ENCODE data around the gene CFAP20DC. TPM values are rescaled to one million over a fixed set of nuclear protein-coding genes. Genes with fewer than 3 reads are reported as not detected.

Gene CFAP20DC
- total RNA-seq, 1 donor from 2014 or later: 1.6 TPM

DNA sequence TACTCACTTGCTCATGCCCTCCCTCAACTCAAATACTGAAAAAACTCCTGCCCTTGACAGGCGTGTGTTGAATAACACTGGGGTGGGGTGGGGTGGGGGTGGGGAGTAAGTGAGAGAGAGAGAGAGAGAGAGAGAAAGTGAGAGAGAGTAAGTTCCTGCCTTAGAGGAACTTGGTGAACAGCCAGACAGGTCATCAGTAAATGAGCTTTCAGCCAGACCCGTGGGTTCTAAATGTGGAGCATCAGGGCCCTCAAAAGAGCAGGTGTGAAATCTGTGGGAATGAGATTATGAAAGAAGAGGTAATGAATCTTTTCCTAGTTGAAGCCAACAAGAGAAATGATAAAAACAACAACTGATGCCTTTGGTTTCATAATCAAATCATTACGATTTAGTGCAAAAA lies 248.9 kb downstream of the CFAP20DC start:
- Histone ChIP-seq H3K9ac (ENCODE audit: low read depth in 1 of 3, low read length in 3 of 3) (no peak overlapping the region), H3K4me3 (ENCODE audit: low read length in 3 of 3) (no peak overlapping the region), H3K9me3 (ENCODE audit: control insufficient read depth in 3 of 3, low read length in 3 of 3) (no peaks in the 10 kb centered on the region), H3K36me3 (ENCODE audit: control insufficient read depth in 3 of 3, insufficient read depth in 3 of 3, low read length in 3 of 3) (no peaks in the 10 kb centered on the region), H3K4me1 (ENCODE audit: control insufficient read depth in 3 of 3, insufficient read depth in 3 of 3, low read length in 3 of 3) (no peaks in the 10 kb centered on the region), H3K27me3 (ENCODE audit: control insufficient read depth in 3 of 3, insufficient read depth in 3 of 3, low read length in 3 of 3) (no peaks in the 10 kb centered on the region), H3K27ac (ENCODE audit: low read depth, low read length) (no peak overlapping the region)

- no peaks in the 10 kb centered on the region for H3K4me1 ChIP-seq (ENCODE audit: control insufficient read depth in 3 of 3, insufficient read depth in 3 of 3, low read length in 3 of 3)
- no peak overlapping the region for H3K4me3 ChIP-seq (ENCODE audit: low read length in 3 of 3)
- H3K9ac ChIP-seq (ENCODE audit: low read depth in 1 of 3, low read length in 3 of 3): no peak overlapping the region
- H3K27ac ChIP-seq (ENCODE audit: low read depth, low read length): no peak overlapping the region
- no peaks in the 10 kb centered on the region for H3K27me3 ChIP-seq (ENCODE audit: control insufficient read depth in 3 of 3, insufficient read depth in 3 of 3, low read length in 3 of 3)
- no peaks in the 10 kb centered on the region for H3K9me3 ChIP-seq (ENCODE audit: control insufficient read depth in 3 of 3, low read length in 3 of 3)
- H3K36me3 ChIP-seq (ENCODE audit: control insufficient read depth in 3 of 3, insufficient read depth in 3 of 3, low read length in 3 of 3): no peaks in the 10 kb centered on the region
Measured at GRCh38 chr3:58800032-58800431, 249.8 kb downstream of the CFAP20DC start.

DNA sequence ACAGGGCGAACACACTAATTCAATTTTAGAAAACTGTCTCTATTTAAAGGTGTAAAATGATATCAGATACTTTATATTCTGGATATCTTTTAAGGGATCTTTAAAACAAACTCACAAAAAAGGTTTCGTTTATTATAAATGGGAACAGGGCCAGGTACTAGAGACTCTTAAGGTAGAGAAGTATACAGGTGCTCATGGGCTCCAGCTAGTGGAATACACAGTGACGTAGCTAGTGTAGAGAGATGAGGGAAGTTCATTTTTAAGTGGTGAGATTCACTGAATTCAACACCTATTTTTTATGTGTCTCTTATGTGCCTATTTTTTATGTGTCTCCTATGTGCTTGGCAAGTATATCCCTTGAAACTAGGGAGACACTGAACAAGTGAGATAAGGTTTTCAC lies 250.6 kb downstream of the CFAP20DC start:
- Histone ChIP-seq H3K4me1 (ENCODE audit: control insufficient read depth in 3 of 3, insufficient read depth in 3 of 3, low read length in 3 of 3) (no peaks in the 10 kb centered on the region), H3K9me3 (ENCODE audit: control insufficient read depth in 3 of 3, low read length in 3 of 3) (no peaks in the 10 kb centered on the region), H3K4me3 (ENCODE audit: low read length in 3 of 3) (no peak overlapping the region), H3K27me3 (ENCODE audit: control insufficient read depth in 3 of 3, insufficient read depth in 3 of 3, low read length in 3 of 3) (no peaks in the 10 kb centered on the region), H3K36me3 (ENCODE audit: control insufficient read depth in 3 of 3, insufficient read depth in 3 of 3, low read length in 3 of 3) (no peaks in the 10 kb centered on the region), H3K9ac (ENCODE audit: low read depth in 1 of 3, low read length in 3 of 3) (no peak overlapping the region), H3K27ac (ENCODE audit: low read depth, low read length) (no peak overlapping the region)

DNA sequence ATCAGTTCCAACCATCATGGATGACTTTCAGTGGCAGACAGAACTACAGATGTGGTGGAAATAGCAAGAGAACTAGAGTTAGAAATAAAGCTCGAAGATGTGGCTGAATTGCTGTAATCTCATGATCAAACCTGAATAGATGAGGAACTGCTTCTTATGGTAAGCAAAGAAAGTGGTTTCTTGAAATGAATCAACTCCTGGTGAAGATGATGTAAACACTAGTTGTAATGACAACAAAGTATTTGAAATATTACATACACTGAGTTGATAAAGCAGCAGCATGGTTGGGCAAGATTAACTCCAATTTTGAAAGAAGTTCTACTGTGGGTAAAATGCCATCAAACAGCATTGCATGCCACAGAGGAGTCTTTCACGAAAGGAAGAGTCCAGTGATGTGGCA lies 251.5 kb downstream of the CFAP20DC start:
- H3K4me3 ChIP-seq (ENCODE audit: low read length in 3 of 3): no peak overlapping the region
- no peaks in the 10 kb centered on the region for H3K4me1 ChIP-seq (ENCODE audit: control insufficient read depth in 3 of 3, insufficient read depth in 3 of 3, low read length in 3 of 3)
- no peaks in the 10 kb centered on the region for H3K36me3 ChIP-seq (ENCODE audit: control insufficient read depth in 3 of 3, insufficient read depth in 3 of 3, low read length in 3 of 3)
- no peaks in the 10 kb centered on the region for H3K27me3 ChIP-seq (ENCODE audit: control insufficient read depth in 3 of 3, insufficient read depth in 3 of 3, low read length in 3 of 3)
- H3K27ac ChIP-seq (ENCODE audit: low read depth, low read length): no peak overlapping the region
- no peak overlapping the region for H3K9ac ChIP-seq (ENCODE audit: low read depth in 1 of 3, low read length in 3 of 3)
- no peaks in the 10 kb centered on the region for H3K9me3 ChIP-seq (ENCODE audit: control insufficient read depth in 3 of 3, low read length in 3 of 3)

GRCh38 chr3:58794750-58795149 lies 255.1 kb downstream of the CFAP20DC start:
- no peaks in the 10 kb centered on the region for H3K27me3 ChIP-seq (ENCODE audit: control insufficient read depth in 3 of 3, insufficient read depth in 3 of 3, low read length in 3 of 3)
- H3K9me3 ChIP-seq (ENCODE audit: control insufficient read depth in 3 of 3, low read length in 3 of 3): no peaks in the 10 kb centered on the region
- no peaks in the 10 kb centered on the region for H3K4me1 ChIP-seq (ENCODE audit: control insufficient read depth in 3 of 3, insufficient read depth in 3 of 3, low read length in 3 of 3)
- H3K36me3 ChIP-seq (ENCODE audit: control insufficient read depth in 3 of 3, insufficient read depth in 3 of 3, low read length in 3 of 3): no peaks in the 10 kb centered on the region
- no peak overlapping the region for H3K27ac ChIP-seq (ENCODE audit: low read depth, low read length)
- no peak overlapping the region for H3K9ac ChIP-seq (ENCODE audit: low read depth in 1 of 3, low read length in 3 of 3)
- H3K4me3 ChIP-seq (ENCODE audit: low read length in 3 of 3): no peak overlapping the region

DNA sequence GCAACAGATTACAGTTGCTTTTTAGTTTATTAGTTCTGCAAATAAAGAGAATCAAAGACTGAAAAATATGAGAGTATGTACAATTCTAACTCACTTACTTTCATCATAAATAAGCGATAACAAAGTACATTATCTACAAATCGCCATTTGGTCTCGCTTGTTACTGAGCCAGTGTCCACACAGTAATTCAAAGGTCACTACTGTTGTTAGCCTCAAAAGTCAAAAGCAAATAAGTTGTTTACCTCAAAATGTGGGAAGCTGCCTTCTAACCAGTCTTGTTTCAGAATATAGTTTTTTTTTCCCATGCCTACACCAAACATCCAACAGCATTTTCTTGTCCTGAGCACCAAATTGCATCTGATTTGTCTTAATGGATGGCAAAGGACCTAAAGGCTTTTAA lies 255.9 kb downstream of the CFAP20DC start:
- H3K4me3 ChIP-seq (ENCODE audit: low read length in 3 of 3): no peak overlapping the region
- H3K9ac ChIP-seq (ENCODE audit: low read depth in 1 of 3, low read length in 3 of 3): no peak overlapping the region
- H3K27ac ChIP-seq (ENCODE audit: low read depth, low read length): no peak overlapping the region
- no peaks in the 10 kb centered on the region for H3K4me1 ChIP-seq (ENCODE audit: control insufficient read depth in 3 of 3, insufficient read depth in 3 of 3, low read length in 3 of 3)
- no peaks in the 10 kb centered on the region for H3K9me3 ChIP-seq (ENCODE audit: control insufficient read depth in 3 of 3, low read length in 3 of 3)
- H3K36me3 ChIP-seq (ENCODE audit: control insufficient read depth in 3 of 3, insufficient read depth in 3 of 3, low read length in 3 of 3): no peaks in the 10 kb centered on the region
- no peaks in the 10 kb centered on the region for H3K27me3 ChIP-seq (ENCODE audit: control insufficient read depth in 3 of 3, insufficient read depth in 3 of 3, low read length in 3 of 3)

DNA sequence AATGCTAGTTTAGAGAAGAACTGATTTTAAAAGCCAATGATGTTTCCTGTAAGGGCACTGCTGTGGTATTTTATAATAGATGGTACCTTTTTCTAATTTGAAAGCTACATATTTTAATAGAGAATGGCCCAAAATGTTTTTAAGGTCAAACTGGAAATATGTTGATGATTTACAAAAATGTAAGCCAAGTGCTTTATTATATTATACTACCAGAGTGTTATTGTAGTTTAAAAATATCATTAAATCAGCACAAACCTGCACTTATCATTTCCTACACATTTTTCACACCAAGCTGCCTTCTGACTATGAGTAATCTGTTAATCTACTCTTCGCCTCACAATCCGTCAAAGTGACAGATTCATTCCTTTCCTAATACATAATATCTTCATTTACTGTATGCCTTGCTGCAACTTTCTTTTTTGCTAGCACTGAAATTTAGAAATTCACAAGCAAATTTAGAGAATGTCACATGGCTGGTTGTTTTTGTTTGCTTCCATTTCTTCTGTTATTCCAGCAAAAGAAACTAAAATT lies 256.8 kb downstream of the CFAP20DC start:
- Histone ChIP-seq H3K9me3 (ENCODE audit: control insufficient read depth in 3 of 3, low read length in 3 of 3) (no peaks in the 10 kb centered on the region), H3K36me3 (ENCODE audit: control insufficient read depth in 3 of 3, insufficient read depth in 3 of 3, low read length in 3 of 3) (no peaks in the 10 kb centered on the region), H3K9ac (ENCODE audit: low read depth in 1 of 3, low read length in 3 of 3) (no peak overlapping the region), H3K4me3 (ENCODE audit: low read length in 3 of 3) (no peak overlapping the region), H3K4me1 (ENCODE audit: control insufficient read depth in 3 of 3, insufficient read depth in 3 of 3, low read length in 3 of 3) (no peaks in the 10 kb centered on the region), H3K27ac (ENCODE audit: low read depth, low read length) (no peak overlapping the region), H3K27me3 (ENCODE audit: control insufficient read depth in 3 of 3, insufficient read depth in 3 of 3, low read length in 3 of 3) (no peaks in the 10 kb centered on the region)

- Histone ChIP-seq H3K27me3 (ENCODE audit: control insufficient read depth in 3 of 3, insufficient read depth in 3 of 3, low read length in 3 of 3) (no peaks in the 10 kb centered on the region), H3K9ac (ENCODE audit: low read depth in 1 of 3, low read length in 3 of 3) (no peak overlapping the region), H3K36me3 (ENCODE audit: control insufficient read depth in 3 of 3, insufficient read depth in 3 of 3, low read length in 3 of 3) (no peaks in the 10 kb centered on the region), H3K4me3 (ENCODE audit: low read length in 3 of 3) (no peak overlapping the region), H3K9me3 (ENCODE audit: control insufficient read depth in 3 of 3, low read length in 3 of 3) (no peaks in the 10 kb centered on the region), H3K27ac (ENCODE audit: low read depth, low read length) (no peak overlapping the region), H3K4me1 (ENCODE audit: control insufficient read depth in 3 of 3, insufficient read depth in 3 of 3, low read length in 3 of 3) (no peaks in the 10 kb centered on the region)
Measured at GRCh38 chr3:58789385-58789784, 260.4 kb downstream of the CFAP20DC start.

- Histone ChIP-seq H3K9me3 (ENCODE audit: control insufficient read depth in 3 of 3, low read length in 3 of 3) (peaks cover 0 to 8% (median 2%) of the 10 kb centered on the region in 3 donors), H3K36me3 (ENCODE audit: control insufficient read depth in 3 of 3, insufficient read depth in 3 of 3, low read length in 3 of 3) (no peaks in the 10 kb centered on the region)
Measured at GRCh38 chr3:58784888-58785287, 264.9 kb downstream of the CFAP20DC start.

GRCh38 chr3:58784425-58784824 lies 265.4 kb downstream of the CFAP20DC start:
- Histone ChIP-seq H3K9ac (ENCODE audit: low read depth in 1 of 3, low read length in 3 of 3) (no peak overlapping the region), H3K4me3 (ENCODE audit: low read length in 3 of 3) (no peak overlapping the region), H3K27me3 (ENCODE audit: control insufficient read depth in 3 of 3, insufficient read depth in 3 of 3, low read length in 3 of 3) (no peaks in the 10 kb centered on the region), H3K36me3 (ENCODE audit: control insufficient read depth in 3 of 3, insufficient read depth in 3 of 3, low read length in 3 of 3) (no peaks in the 10 kb centered on the region), H3K4me1 (ENCODE audit: control insufficient read depth in 3 of 3, insufficient read depth in 3 of 3, low read length in 3 of 3) (no peaks in the 10 kb centered on the region), H3K9me3 (ENCODE audit: control insufficient read depth in 3 of 3, low read length in 3 of 3) (peaks cover 0 to 10% (median 2%) of the 10 kb centered on the region in 3 donors), H3K27ac (ENCODE audit: low read depth, low read length) (no peak overlapping the region)

More at GRCh38 chr3:58784888-58785287, 264.9 kb downstream of the CFAP20DC start:
- H3K27me3 ChIP-seq (ENCODE audit: control insufficient read depth in 3 of 3, insufficient read depth in 3 of 3, low read length in 3 of 3): no peaks in the 10 kb centered on the region
- H3K4me1 ChIP-seq (ENCODE audit: control insufficient read depth in 3 of 3, insufficient read depth in 3 of 3, low read length in 3 of 3): no peaks in the 10 kb centered on the region
- H3K27ac ChIP-seq (ENCODE audit: low read depth, low read length): no peak overlapping the region
- H3K4me3 ChIP-seq (ENCODE audit: low read length in 3 of 3): no peak overlapping the region
- no peak overlapping the region for H3K9ac ChIP-seq (ENCODE audit: low read depth in 1 of 3, low read length in 3 of 3)

GRCh38 chr3:58783845-58784244 lies 266.0 kb downstream of the CFAP20DC start:
- Histone ChIP-seq H3K9ac (ENCODE audit: low read depth in 1 of 3, low read length in 3 of 3) (no peak overlapping the region), H3K9me3 (ENCODE audit: control insufficient read depth in 3 of 3, low read length in 3 of 3) (peaks cover 0 to 12% (median 2%) of the 10 kb centered on the region in 3 donors)

More at GRCh38 chr3:58783845-58784244, 266.0 kb downstream of the CFAP20DC start:
- Histone ChIP-seq H3K36me3 (ENCODE audit: control insufficient read depth in 3 of 3, insufficient read depth in 3 of 3, low read length in 3 of 3) (no peaks in the 10 kb centered on the region), H3K4me3 (ENCODE audit: low read length in 3 of 3) (no peak overlapping the region), H3K27ac (ENCODE audit: low read depth, low read length) (no peak overlapping the region), H3K27me3 (ENCODE audit: control insufficient read depth in 3 of 3, insufficient read depth in 3 of 3, low read length in 3 of 3) (no peaks in the 10 kb centered on the region), H3K4me1 (ENCODE audit: control insufficient read depth in 3 of 3, insufficient read depth in 3 of 3, low read length in 3 of 3) (no peaks in the 10 kb centered on the region)

Data from skeletal muscle tissue (tissue), 4 donors.